PC-3 (cell line): ENCODE measurements around the gene NIM1K.

ENCODE experiments used
- CTCF ChIP-seq: fragments of 300-600 bp; sonication (generic); conservative IDR thresholded peaks from 2 replicates; pipeline ENCODE4 v1.5.1; 2017; ENCODE audit warnings: antibody characterized with exemption, low read depth, mild to moderate bottlenecking, low read length
- EZH2phosphoT487 ChIP-seq: fragments of 300-600 bp; sonication (generic); IDR thresholded peaks from 2 replicates; pipeline ENCODE4 v1.6.1; 2018; ENCODE audit warnings: mild to moderate bottlenecking, antibody characterized with exemption, low read length, borderline replicate concordance

- no peak for TF ChIP-seq CTCF
- TF ChIP-seq EZH2phosphoT487, result no peak
Measured at GRCh38 chr5:43150748-43151147, 41.3 kb upstream of the NIM1K start.
